ENCODE results near the gene FOXO1.

DNA sequence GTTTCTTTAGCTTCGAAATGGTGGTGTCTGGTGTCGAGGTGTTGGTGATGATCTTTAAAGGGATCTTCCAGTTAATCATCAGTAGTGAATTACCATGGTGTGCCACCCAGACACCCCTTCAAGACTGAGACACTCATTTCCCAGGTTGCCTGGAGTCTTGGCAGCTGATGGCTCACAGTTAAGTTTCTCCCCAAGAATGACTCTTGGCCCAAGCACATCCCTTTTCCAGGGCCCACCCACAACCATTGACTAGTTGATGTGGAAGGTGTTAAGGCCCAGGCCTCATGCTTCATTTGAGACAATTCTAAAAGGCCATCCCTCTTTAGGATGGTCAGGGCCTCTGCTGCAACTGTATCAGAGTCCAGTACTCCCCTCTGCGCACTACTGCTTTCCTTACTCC lies 145.5 kb downstream of the FOXO1 start:
- TF ChIP-seq TAF1 (IDR thresholded peaks at IDR 0.05; ENCODE audit: borderline replicate concordance, low read depth, low read length): no peak
- TF ChIP-seq POLR2AphosphoS5 (IDR thresholded peaks at IDR 0.05; ENCODE audit: low read depth, low read length): no peak

Measured in GM12892 (cell line).